Stomach smooth muscle (tissue), 2 donors: ENCODE data around the gene YY2.

Experiments used
- H3K27ac ChIP-seq: one replicate; pipeline ENCODE4 v1.7.0; 2013; ENCODE audit warnings: mild to moderate bottlenecking, low read length, inconsistent platforms
- H3K27me3 ChIP-seq, 2 donors: one replicate each; pipeline ENCODE4 v1.7.0; 2013; ENCODE audit warnings: low read length in 2 of 2; ENCODE audit not compliant: insufficient read depth in 2 of 2, control insufficient read depth in 1 of 2
- H3K36me3 ChIP-seq, 2 donors: one replicate each; pipeline ENCODE4 v1.7.0; 2013; ENCODE audit warnings: low read length in 2 of 2; ENCODE audit not compliant: control insufficient read depth in 2 of 2, insufficient read depth in 2 of 2
- H3K4me1 ChIP-seq: one replicate; pipeline ENCODE4 v1.7.0; 2013; ENCODE audit warnings: low read length; ENCODE audit not compliant: control insufficient read depth, insufficient read depth
- H3K4me3 ChIP-seq, 2 donors: one replicate each; pipeline ENCODE4 v1.7.0; 2013; ENCODE audit warnings: low read length in 2 of 2
- H3K9ac ChIP-seq, 2 donors: one replicate each; pipeline ENCODE4 v1.7.0; 2013; ENCODE audit warnings: low read length in 2 of 2, mild to moderate bottlenecking in 1 of 2
- H3K9me3 ChIP-seq, 2 donors: one replicate each; pipeline ENCODE4 v1.7.0; 2013; ENCODE audit warnings: low read length in 2 of 2; ENCODE audit not compliant: control insufficient read depth in 2 of 2
- donor health status: healthy.
- donor health status: Pancreatic carcinoma.

YY2 gene

DNA sequence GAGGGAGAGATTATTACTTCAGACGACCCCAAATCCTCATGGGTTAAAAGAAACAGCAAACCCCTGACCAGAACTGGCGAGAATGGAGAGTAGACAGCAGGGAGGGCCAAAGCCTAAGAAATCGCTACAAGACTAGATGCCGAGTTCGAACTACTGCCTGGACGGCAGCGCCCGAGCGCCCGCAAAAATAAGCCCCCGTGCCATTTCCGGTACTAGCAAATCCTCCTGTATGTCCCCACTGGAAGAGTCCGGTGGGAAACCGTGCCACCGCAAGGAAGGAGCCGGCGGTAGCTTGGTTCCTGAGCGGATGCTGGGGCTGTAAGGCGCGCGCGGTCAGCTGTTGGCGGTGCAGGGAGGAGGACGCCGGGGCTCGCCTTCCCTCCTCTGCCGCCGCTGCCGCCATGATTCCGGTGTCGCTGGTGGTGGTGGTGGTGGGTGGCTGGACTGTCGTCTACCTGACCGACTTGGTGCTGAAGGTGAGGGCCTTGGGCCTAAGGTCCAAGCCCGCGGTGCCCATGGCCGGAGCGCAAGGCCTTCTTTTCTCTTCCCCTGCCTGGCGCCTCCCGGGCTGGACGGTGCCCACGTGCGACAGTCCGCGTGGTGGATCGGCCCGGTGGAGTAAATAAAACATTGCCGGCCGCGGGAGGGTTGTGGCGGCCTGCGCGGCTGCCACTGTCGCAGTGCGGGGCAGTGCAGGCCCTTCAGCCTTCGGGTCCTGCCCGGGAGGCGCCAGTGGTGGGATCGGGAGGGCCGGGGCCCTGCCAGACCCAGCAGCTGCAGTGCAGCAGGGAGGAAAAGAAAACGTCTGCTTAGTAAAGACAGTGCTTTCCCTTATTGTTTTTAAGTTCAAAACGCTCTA, 16.2 kb upstream of the YY2 start, which contains the start of gene MBTPS2:
MBTPS2 (plus strand) TSS at position 284 of the 859 bp plus-strand sequence; CDS start at position 402, 118 bp downstream.
- Histone ChIP-seq H3K4me3 (peak within 1 kb of the TSS; percentile 61 to 86), H3K4me1 (peaks cover 5% of the 10 kb centered on the region), H3K9ac (peak within 1 kb of the TSS; percentile 76 to 78), H3K27ac (peak within 1 kb of the TSS; percentile 58), H3K9me3 (no peaks in the 10 kb centered on the region), H3K36me3 (no peaks in the 10 kb centered on the region), H3K27me3 (no peaks in the 10 kb centered on the region)

DNA sequence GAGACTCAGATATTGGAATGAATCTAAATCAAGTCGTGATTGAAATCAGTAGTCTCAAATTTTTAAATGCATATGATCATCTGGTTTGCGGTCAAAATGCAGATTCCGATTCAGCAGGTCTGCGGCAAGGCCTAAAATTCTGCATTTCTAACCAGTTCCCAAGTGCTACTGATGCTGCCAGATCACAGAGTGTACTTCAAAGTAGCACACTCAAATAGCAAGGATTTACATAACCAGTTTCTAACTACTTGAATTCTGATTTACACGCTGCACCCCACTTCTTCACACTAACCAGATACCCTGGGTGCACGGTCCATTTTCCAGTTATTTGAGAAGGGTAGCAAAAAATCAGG, 15.6 kb upstream of the YY2 start:
- Histone ChIP-seq H3K4me1 (peaks cover 5% of the 10 kb centered on the region), H3K9ac (peak overlapping the region; percentile 76 to 78), H3K27me3 (no peaks in the 10 kb centered on the region), H3K9me3 (no peaks in the 10 kb centered on the region), H3K36me3 (no peaks in the 10 kb centered on the region), H3K4me3 (peak overlapping the region; percentile 61 to 86), H3K27ac (peak overlapping the region; percentile 58)

DNA sequence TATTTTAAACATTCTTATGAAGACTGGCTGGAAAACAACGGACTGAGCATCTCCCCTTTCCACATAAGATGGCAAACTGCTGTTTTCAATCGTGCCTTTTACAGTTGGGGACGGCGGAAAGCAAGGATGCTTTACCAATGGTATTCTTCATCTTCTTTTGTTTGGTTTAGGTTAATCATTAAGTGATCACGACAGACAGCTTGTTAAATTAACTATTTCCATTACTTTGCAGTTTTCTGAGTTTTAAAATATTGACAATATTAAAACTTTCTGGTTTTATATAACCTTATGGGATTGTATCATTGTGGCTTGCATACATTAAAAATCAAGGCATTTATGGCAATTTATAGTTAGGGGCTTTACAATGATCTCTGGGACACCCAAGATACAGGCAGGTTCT, 12.6 kb upstream of the YY2 start:
- Histone ChIP-seq H3K9ac (no peak overlapping the region), H3K27me3 (no peaks in the 10 kb centered on the region), H3K36me3 (no peaks in the 10 kb centered on the region), H3K9me3 (no peaks in the 10 kb centered on the region), H3K4me3 (no peak overlapping the region), H3K27ac (no peak overlapping the region), H3K4me1 (peaks cover 5% of the 10 kb centered on the region)

DNA sequence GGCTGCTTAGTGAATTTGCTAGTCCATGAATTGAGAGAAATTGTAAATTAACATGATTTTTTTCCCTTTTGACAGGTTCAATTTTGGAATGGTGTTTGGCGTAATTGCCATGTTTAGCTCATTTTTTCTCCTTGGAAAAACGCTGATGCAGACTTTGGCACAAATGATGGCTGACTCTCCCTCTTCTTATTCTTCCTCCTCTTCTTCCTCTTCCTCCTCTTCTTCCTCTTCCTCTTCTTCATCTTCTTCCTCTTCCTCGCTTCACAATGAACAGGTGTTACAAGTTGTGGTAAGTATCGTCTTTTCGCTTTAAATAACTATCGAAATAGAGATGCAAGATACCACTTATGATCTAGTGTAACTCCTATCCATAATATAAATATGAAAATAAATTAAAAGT, 10.7 kb upstream of the YY2 start:
- Histone ChIP-seq H3K4me1 (peaks cover 5% of the 10 kb centered on the region), H3K9ac (no peak overlapping the region), H3K27me3 (no peaks in the 10 kb centered on the region), H3K27ac (no peak overlapping the region), H3K36me3 (no peaks in the 10 kb centered on the region), H3K4me3 (no peak overlapping the region), H3K9me3 (no peaks in the 10 kb centered on the region)

DNA sequence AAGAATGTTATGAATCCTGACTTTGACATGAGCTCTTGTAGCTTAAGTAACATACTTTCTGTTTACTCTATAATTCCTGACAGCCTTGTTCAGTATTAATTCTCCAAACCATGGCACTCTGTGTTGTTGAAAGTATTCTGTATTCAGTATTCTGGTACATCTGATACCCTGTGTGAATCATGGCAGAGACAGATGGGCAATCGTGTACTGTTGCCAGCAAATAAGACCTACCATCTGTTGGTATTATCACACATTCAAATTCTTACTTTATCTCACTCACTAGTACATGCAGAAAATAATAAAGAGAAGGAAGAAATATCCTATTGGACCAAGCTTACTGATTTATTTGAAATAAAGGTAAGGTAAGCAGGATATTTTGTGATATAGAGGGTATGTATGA, 8.4 kb upstream of the YY2 start:
- no peaks in the 10 kb centered on the region for H3K9me3 ChIP-seq
- no peak overlapping the region for H3K9ac ChIP-seq
- H3K27ac ChIP-seq, result no peak overlapping the region
- no peaks in the 10 kb centered on the region for H3K4me1 ChIP-seq
- no peak overlapping the region for H3K4me3 ChIP-seq
- H3K36me3 ChIP-seq, result no peaks in the 10 kb centered on the region
- no peaks in the 10 kb centered on the region for H3K27me3 ChIP-seq

DNA sequence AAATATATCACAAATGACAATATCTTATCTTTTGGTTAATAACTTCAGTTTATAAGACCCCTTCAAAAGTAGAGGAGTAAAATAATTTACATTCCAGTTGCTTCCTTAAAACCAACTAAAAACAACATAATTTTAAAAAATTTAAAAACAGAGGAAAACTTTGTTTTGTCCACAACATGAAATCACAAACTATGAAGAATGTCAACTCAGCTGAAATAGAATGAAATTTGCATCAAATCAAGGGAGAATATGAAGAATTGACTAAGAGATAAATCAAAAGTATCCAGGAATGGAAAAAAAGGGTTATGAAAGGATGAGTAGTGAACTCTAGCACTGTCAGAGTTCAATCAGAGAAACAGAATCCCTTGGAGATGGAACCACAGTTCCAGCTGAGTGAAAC, 2.2 kb upstream of the YY2 start:
- H3K9ac ChIP-seq, result no peak overlapping the region
- no peaks in the 10 kb centered on the region for H3K4me1 ChIP-seq
- H3K4me3 ChIP-seq, result no peak overlapping the region
- no peaks in the 10 kb centered on the region for H3K9me3 ChIP-seq
- H3K27me3 ChIP-seq, result no peaks in the 10 kb centered on the region
- peaks cover 8 to 11% of the 10 kb centered on the region in 2 donors for H3K36me3 ChIP-seq
- no peak overlapping the region for H3K27ac ChIP-seq

DNA sequence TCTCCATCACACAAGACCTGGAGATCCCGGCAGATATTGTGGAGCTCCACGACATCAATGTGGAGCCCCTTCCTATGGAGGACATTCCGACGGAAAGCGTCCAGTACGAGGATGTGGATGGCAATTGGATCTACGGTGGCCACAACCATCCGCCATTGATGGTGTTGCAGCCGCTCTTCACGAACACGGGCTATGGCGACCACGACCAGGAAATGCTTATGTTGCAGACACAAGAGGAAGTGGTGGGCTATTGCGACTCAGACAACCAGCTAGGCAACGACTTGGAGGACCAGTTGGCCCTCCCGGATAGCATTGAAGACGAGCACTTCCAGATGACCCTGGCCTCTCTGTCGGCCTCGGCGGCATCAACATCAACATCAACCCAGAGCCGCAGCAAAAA, 717 bp downstream of the YY2 start:
- no peaks in the 10 kb centered on the region for H3K9me3 ChIP-seq
- H3K36me3 ChIP-seq, result peaks cover 8 to 11% of the 10 kb centered on the region in 2 donors
- H3K4me3 ChIP-seq, result no peak overlapping the region
- no peak overlapping the region for H3K9ac ChIP-seq
- H3K4me1 ChIP-seq, result no peaks in the 10 kb centered on the region
- H3K27me3 ChIP-seq, result no peaks in the 10 kb centered on the region
- H3K27ac ChIP-seq, result no peak overlapping the region

DNA sequence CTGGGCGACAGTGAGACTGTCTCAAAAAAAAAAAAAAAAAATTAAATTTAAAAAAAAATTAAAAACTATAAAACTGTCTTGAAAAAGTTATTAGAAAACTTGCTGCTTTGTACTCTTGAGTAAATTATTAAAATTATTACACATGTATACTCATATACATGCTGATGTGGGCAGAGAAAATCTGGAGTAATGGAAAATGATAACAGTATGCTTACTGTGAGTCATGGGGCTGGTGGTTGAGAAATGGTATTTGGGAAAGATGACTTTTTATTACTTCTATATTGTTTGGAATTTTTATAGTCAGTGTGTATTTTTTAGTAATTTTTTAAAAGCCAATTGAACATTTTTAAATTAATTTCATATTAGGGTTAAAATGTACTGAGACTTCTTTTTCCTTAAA, 7.5 kb downstream of the YY2 start:
- Histone ChIP-seq H3K9me3 (no peaks in the 10 kb centered on the region), H3K9ac (no peak overlapping the region), H3K27me3 (no peaks in the 10 kb centered on the region), H3K4me3 (no peak overlapping the region), H3K36me3 (no peaks in the 10 kb centered on the region), H3K27ac (no peak overlapping the region), H3K4me1 (no peaks in the 10 kb centered on the region)

DNA sequence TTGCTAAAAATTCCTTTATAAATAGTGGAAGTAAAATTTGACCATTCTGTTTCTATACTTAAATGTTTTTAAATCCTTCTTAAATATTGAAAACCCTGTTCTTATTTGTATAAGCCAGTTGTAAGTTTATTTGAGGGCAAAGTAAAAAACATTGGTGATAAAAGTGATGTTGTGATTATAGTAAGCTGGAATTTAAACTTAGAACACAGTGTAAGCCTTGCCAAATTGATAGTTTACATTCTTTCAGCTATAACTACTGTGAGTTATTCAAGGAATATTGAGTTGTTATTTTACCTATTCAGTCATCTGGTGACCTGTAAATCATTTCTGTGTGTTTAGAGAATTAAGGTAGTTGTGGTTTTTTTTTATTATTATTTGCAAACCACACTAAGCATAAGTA, 9.6 kb downstream of the YY2 start:
- no peak overlapping the region for H3K27ac ChIP-seq
- H3K27me3 ChIP-seq, result no peaks in the 10 kb centered on the region
- no peaks in the 10 kb centered on the region for H3K9me3 ChIP-seq
- H3K9ac ChIP-seq, result no peak overlapping the region
- no peaks in the 10 kb centered on the region for H3K36me3 ChIP-seq
- H3K4me1 ChIP-seq, result no peaks in the 10 kb centered on the region
- H3K4me3 ChIP-seq, result no peak overlapping the region

DNA sequence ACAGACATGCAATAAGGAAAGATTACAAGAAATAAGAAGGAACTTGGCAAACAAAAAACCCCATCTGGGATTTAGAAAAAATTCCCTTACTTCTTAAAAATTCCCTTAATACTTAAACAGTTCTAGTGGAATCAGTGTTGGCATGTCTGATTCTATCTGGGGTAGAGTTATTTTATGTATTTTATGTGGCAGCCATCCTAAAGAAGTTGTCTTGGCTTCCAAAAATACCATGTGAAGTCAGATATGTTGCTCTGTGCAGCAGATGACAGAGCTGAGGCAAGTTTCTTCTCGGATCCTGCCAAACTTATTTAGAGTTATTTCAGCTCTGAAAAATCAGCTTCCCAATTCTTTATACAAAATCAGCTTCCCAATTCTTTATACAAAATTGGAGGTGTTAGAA, 14.7 kb downstream of the YY2 start:
- H3K27ac ChIP-seq, result no peak overlapping the region
- no peak overlapping the region for H3K4me3 ChIP-seq
- no peaks in the 10 kb centered on the region for H3K4me1 ChIP-seq
- H3K9me3 ChIP-seq, result no peaks in the 10 kb centered on the region
- no peak overlapping the region for H3K9ac ChIP-seq
- no peaks in the 10 kb centered on the region for H3K27me3 ChIP-seq
- H3K36me3 ChIP-seq, result no peaks in the 10 kb centered on the region

DNA sequence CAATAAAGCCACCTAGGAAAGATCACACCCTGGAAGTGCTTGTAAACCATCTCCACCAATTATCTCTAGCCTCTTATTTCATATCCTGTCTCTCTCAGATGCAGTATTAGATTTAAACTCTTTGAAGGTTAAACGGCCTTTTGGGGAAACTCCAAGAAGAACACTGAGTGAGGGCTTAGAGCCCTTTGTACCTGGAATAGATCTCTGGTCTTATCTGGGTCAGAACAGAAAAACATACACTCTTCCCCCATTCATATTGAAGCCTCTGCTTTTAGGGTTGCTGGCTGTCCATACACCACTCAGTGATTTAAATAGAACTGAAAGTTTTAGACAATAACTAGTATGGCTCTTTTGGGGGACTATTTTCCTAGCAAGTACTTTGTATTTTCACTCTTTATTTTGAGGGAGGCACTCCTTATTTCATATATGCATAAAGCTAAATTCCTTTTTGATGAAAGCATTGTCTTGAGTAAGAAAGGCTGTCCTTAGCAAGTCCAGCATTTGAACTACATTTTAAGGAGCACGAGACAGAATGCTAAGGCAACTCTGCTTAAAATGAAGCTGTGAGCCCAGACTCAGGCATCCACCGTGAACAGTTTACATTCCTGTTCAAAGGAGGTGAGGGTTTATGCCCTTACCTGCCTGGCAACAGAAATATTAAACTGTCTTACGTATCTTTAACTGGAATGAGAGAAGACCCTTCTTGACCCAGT, 17.4 kb downstream of the YY2 start:
- Histone ChIP-seq H3K9me3 (no peaks in the 10 kb centered on the region), H3K9ac (no peak overlapping the region), H3K27me3 (peaks cover 0 to 2% of the 10 kb centered on the region in 2 donors), H3K4me1 (no peaks in the 10 kb centered on the region), H3K4me3 (no peak overlapping the region), H3K27ac (peak overlapping the region; percentile 3), H3K36me3 (no peaks in the 10 kb centered on the region)
